TTC549 (cell line): ENCODE measurements around the gene PFKFB4.
A peak's percentile ranks its signal among the peaks of the same experiment; 100 is the strongest.
"Not testable (repeated sequence)": the region's sequence is repeated elsewhere in the genome, so short reads cannot be mapped to it uniquely, and the experiment has no call there.

Experiments used
- FAIRE-seq: peaks from 2 replicates; lab custom pipeline; 2012; peaks lifted over from hg19 to GRCh38; lab: Jason Lieb, UNC

Gene PFKFB4

DNA sequence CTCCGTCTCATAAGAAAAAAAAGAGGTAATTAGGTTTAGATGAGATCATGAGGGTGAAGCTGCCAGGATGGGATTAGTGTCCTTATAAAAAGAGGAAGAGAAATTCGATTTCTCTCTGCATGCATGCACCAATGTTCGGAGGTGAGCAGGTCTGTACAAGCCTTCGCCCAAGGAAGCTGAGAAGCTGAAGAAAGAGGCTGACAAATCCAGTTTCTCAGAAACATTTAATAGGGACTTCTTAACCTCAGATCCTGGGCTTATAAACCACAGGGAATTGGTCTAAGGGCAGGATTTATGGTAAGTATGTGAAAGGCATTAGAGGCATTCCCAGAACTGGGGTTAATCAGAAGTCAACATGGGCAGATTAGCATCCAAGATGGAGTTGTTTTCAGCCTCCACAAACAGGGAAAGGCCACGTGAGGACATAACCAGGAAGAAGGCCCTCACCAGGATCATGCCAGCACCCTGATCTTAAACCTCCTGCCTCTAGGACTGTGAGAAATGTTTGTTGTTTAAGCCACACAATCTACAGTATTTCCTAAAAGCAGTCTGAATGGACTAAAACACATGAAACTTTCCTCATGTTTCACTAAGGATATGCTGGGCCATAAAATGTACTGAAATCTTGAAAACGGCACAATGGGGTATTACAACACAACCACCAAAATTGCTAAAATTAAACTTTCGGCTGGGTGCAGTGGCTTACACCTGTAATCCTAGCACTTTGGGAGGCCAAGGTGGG lies 64.0 kb downstream of the PFKFB4 start:
- no peak for FAIRE-seq

DNA sequence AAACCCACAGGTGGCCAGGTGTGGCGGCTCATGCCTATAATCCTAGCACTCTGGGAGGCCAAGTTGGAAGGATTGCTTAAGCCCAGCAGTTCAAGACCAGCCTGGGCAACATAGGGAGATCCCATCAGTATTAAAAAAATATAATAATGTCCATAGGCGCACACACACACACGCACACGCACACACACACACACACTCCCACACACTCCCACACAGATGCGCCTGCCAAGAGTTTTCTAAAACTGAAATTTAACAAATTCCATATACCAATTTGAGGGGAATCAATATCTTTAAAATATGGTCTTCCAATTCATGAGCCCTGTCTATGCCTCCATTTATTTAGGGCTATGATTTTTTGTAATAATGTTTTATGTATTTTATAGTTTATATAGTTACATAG lies 69.7 kb downstream of the PFKFB4 start:
- no peak for FAIRE-seq

DNA sequence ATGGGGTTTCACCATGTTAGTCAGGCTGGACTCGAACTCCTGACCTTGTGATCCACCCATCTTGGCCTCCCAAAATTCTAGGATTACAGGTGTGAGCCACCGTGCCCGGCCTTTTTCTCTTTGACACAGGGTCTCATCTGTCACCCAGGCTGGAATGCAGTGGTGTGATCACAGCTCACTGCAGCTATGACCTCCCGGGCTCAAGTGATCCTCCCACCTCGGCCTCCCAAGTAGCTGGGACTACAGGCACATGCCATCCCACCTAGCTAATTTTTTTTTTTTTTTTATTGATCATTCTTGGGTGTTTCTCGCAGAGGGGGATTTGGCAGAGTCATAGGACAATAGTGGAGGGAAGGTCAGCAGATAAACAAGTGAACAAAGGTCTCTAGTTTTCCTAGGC lies 73.8 kb downstream of the PFKFB4 start:
- FAIRE-seq = not testable (repeated sequence)

DNA sequence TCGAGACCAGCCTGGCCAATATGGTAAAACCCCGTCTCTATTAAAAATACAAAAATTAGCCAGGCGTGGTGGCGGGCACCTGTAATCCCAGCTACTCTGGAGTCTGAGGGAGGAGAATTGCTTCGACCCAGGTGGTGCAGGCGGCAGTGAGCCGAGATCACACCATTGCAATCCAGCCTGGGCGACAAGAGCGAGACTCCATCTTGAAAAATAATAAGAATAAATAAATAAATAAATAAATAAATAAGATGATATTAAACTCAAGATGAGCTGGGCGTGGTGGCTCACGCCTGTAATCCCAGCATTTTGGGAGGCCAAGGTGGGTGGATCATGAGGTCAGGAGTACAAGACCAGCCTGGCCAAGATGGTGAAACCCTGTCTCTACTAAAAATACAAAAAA lies 75.7 kb downstream of the PFKFB4 start:
- FAIRE-seq = not testable (repeated sequence)

DNA sequence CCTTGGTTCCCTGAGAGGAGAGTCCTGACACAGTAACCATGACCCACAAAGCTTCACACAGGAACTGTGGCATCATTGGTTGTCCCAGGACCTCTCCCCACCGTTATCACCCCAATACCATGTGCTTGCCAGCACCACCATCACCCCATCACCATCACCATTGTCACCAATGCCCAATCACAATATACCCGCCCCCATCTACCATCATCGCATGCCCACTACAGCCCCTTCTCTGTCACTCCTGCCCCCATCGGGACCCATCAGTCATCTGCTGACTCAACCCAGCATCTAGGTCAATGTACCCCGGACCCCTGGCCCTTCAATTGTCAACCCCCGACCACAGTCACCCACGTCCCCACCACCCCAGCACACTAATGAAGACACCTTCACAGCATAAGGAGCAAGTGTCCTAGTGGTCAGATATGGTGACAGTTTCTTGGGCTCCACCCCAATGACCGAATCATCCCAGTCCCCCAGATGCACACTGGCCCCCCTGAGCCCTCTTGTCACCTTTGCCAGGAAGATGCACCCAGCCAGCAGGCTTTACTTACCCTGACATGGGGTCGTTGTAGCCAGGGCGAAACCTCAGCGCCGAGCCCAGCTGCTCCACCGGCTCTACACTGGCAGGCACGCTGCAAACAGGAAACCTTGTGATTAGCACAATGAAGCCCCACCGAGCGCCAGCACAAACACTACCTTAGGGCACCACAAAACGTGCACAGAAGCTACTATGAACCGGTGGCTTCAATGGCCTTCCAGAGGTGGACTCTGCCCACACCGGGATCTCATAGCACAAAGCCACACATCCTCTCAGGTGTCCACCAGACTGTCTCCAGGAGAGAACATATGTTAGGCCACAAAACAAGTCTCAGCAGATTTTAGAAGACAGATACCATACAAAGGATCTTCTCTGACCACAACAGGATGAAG lies 77.7 kb downstream of the PFKFB4 start:
- no peak for FAIRE-seq

DNA sequence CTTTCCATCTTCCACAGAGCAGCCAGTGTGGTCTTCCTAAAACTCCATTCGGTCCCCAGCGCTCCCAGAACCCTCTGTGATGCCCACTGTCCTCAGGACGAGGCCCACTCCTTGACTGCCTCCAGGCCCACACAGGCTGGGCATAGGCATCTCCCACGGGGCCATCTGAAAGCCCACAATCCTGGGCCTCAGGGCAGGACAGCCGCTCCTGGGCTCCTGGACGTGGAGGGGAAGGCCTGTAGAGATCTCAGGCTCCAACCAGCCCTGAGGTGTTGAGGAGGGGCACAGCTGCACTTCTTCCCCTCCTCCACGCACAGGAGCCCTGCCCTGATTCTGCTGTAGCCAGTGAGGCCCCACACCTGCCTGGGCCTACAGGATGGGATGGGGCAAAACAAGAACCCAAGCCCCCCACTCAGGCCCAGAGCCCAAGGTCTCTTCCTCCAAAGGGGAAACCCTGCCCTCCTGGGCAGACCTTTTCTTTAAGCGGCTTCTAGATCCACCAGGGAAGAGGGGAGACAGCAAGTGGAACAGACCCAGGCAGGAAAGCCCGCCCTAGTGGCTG lies 78.6 kb downstream of the PFKFB4 start:
- FAIRE-seq = no peak

DNA sequence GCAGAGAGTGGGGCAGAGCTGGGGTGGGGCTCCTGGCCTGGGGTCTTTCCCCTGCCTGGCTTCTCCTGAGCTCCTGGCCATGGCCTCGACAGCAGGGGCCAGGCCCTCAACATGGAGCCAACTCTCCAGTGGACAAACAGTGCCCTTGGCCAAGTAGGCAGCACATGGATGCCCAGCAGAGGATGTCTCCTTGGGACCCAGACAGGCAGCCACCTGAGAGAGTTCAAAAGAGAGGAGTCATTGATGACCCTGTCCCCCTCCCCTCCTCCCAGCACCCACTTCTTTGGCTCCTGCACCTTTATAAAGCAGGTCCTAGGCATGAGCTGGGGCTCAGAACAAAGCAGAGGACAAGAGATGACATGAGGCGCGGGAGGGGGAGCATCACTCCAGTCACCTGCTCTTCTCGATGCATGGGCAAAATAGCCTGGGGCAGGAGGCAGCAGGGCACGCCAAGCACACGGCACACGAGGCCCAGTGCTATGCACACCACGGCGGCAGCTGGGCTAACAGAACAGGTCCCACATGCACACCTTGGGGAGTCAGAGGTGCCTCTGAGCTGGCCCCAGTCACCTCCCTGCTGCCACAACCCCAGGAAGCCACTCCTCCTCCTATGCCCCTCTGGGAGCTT lies 80.1 kb downstream of the PFKFB4 start:
- no peak for FAIRE-seq

DNA sequence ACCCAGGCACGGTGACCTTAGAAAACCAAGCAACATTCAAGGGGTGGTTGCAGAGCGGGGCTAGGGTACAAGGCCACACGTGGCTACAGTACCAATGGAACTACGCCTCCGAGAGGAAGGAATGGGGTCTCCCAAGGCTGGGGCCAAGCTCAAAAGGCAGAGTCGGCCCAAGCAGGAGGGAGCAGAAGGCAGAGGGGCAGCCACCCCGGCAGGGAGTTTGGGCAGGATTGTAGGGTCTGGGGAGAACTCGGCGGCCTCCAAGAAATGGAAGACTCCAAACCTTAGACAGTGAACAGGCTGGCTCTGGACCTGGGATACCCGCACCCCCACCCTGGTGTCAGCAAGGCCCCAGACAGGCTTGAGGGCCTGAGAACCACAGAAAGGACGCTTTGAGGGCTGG lies 81.4 kb downstream of the PFKFB4 start:
- no peak for FAIRE-seq

DNA sequence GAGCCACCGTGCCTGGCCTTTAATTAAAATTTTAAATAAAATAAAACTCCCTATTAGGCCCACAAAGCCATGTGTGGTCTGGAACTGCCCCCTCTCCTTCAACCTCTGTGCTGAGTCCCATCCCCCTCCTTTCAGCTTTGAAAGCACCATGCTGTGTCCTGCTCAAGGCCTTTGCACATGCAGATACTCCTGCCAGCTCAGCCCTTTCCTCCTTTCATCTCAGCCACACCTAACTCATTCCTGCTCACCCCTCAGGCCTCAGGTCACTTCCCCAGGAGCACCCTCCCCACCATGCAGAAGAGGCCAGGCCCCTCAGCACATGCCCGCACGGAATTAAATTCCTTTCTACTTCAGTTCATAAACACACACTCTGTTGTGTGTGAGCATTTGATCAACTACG lies 82.0 kb downstream of the PFKFB4 start:
- FAIRE-seq = no peak

DNA sequence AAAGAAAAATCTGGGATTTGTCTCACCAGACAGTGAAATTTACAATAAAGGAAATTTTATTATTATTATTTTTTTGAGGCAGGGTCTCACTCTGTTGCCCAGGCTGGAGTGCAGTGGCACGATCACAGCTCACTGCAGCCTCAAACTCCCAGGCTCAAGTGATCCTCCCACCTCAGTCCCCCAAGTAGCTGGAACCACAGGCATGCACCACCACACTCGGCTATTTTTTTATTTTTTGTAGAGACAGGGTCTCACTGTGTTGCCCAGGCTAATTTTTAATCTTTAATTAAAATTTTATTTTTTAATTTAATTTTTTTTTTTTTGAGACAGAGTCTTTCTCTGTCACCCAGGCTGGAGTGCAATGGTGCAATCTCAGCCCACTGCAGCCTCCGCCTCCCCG lies 82.6 kb downstream of the PFKFB4 start:
- FAIRE-seq = not testable (repeated sequence)

DNA sequence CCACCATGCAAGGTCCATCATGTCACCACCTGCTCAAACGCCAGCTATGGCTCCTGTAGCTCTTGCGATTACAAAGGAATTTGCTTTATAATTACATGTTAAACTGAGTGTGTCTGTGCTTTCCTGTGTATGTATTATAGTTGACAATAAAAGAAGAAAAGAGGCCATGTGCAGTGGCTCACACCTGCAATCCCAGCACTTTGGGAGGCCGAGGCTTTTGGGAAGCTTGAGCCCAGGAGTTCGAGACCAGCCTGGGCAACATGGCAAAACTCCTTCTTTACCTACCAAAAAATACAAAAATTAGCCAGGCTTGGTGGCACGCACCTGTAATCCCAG lies 83.0 kb downstream of the PFKFB4 start:
- no peak for FAIRE-seq

DNA sequence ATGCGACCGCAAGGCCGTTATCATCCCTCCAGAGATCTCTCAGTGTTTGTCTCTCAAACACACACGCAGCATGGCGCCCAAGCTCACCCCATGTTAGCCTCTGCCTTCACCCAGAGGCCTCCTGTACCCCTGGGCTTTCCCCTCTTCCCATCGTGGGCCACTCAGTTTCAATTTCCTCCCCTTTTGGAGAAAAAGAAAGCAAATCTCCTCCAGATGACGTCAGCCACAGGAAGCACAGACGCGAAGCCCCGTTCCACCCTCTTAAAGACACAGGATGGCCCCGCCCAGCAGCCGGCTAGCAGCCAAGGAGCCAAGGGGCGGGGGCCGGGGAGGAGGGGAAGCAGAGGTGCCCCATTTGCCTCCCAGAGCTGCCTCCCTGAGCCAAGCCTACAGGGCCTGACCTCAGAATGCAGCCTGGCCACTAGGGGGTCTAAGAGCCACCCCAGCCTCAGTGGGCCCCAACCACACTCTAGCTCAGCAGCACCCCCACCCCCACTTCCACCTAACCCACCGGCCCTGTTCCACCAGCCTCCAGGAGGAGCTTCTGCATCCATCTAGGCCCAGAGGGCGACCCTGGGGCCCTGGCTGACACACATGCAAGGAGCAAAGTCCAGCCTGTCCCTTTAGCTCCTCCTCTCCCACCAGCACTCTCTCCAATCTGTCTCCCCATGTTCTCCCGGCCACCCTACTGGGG lies 83.5 kb downstream of the PFKFB4 start:
- FAIRE-seq = peak; percentile 56

DNA sequence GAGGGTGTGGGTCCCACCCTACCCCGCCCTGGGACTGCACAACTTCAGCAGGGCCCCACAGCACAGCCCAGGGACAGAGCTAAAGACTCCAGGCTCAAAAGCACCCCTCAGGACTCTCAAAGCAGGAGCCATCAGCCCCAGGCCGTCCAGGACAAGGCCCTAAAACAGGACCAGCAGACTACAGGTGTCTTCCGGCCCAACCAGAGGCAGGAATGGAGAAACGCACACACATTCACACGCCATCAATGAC lies 84.0 kb downstream of the PFKFB4 start:
- FAIRE-seq = no peak

DNA sequence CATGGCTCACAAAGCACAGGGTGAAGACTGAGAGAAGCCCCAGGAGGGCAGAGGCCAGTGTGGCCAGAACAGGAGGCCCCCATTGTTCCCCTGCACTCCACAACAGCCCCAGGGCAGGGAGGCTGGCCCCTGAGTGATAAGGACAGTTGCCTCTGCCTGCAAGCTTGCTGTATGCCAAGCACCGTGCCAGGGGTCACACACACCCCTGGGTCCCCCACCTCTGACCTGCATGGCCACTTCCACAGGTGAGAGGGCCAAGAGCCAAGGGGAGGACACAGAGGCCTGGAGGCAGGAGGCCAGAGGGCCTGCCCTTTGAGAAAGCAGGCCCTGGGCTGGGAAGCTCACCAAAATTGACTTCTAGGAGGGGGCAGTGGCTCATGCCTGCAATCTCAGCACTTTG lies 86.3 kb downstream of the PFKFB4 start:
- FAIRE-seq = no peak

DNA sequence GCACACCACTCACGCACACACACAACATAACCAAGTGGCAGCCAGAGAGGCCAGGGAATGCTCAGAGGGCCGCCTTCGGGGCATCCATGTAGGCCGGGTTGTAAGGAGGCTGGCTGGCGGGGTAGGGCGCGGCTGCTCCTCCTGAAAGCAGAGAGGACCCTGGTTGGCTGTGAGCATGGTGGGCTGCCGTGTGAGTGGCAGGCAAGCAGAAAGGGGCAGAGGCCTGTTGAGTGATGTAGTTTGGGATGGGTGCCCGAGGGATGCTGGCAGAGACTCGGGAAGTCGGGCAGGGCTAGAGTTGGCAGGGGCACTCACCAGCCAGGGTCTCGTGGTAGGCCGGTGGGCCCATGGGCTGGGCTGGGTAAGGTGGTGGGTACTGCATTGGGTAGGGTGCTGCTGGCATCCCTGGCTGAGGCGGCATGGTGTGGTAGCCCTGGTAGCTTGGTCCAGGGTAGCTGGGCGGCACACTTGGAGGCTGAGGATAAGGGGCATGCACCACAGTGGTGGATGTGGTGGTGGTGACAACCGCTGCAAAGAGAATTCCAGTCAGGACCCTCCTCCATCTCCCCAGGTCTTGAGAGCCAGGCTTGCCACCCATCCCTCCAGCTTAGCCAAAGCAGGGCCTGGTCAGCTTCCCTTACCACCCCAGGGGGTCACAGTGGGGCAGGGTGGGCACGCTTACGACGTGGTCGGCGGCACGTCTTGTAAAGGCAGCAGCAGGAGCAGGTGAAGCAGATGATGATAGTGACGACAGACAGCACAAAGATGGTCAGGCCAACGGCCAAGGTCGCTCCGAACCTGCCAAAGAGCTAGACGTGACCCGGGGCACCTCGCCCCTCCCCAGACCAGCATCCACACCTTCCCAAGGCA lies 87.3 kb downstream of the PFKFB4 start:
- no peak for FAIRE-seq

DNA sequence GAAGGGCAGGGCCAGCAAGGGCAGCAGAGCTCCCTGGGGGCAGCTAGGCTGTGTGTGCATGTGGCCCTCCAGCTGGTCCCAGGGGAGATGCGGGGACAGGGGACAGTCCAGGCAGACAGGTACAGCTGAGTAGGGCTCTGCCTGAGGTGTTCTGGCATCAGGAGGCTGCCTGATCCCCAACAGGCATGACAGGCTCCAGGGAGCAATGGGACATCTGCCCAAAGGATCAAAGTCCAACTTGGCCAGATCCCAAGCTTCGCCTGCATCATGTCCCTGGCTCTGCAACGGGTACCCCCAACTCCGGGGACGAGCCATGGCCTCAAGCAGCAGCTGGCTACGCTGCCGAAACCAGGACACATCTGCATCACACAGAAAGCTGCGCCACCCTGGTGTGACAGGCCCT lies 88.3 kb downstream of the PFKFB4 start:
- FAIRE-seq = no peak
